HEK293 (cell line): ENCODE measurements around the gene CPA4.

Source experiments
- CTCF ChIA-PET: fragments of 350-600 bp; formaldehyde crosslinking; extraction: SDS; loops from one replicate; lab custom pipeline; 2021; ENCODE audit warnings: antibody characterized with exemption; lab: Yijun Ruan, JAX
- POLR2A ChIA-PET: fragments of 300-600 bp; formaldehyde crosslinking; extraction: SDS; loops from one replicate; lab custom pipeline; 2020; ENCODE audit warnings: antibody characterized with exemption, inconsistent platforms; lab: Yijun Ruan, JAX
- H3K27ac ChIP-seq: fragments of 200-500 bp; sonication (Bioruptor generic); 2 replicates; pipeline ENCODE4 v1.5.1; 2014; ENCODE audit warnings: low read depth, low read length, control low read depth, inconsistent platforms; ENCODE audit errors: extremely low read depth
- H3K36me3 ChIP-seq, 2 experiments: fragments of 200-500 bp in 1 of 2; sonication (Bioruptor generic) in 1 of 2; 1 replicate in 1 of 2; 2 replicates in 1 of 2; pipeline ENCODE4 v1.5.1; 2014 to 2017; ENCODE audit warnings: inconsistent platforms in 2 of 2, low read length in 2 of 2; ENCODE audit not compliant: control insufficient read depth in 2 of 2, insufficient read depth in 1 of 2
- H3K4me1 ChIP-seq: fragments of 200-500 bp; sonication (Bioruptor generic); 2 replicates; pipeline ENCODE4 v1.5.1; 2014; ENCODE audit warnings: mild to moderate bottlenecking, low read length, inconsistent platforms; ENCODE audit not compliant: control insufficient read depth, insufficient read depth
- H3K4me3 ChIP-seq: 2 replicates; pipeline ENCODE4 v1.5.1; 2011; ENCODE audit warnings: low read depth, mild to moderate bottlenecking, control low read depth, low read length, moderate library complexity
- H3K9me3 ChIP-seq: fragments of 200-500 bp; sonication (Bioruptor generic); 2 replicates; pipeline ENCODE4 v1.5.1; 2014; ENCODE audit warnings: low read depth, low read length, inconsistent platforms; ENCODE audit not compliant: control insufficient read depth, insufficient read depth
- GLI2 ChIP-seq: fragments of 450-650 bp; formaldehyde crosslinking; IDR thresholded peaks from 2 replicates; pipeline ENCODE4; 2017; ENCODE audit warnings: missing biosample characterization, missing genetic modification characterization, low read depth, borderline replicate concordance
- SP3 ChIP-seq: fragments of 450-650 bp; formaldehyde crosslinking; IDR thresholded peaks from 2 replicates; pipeline ENCODE4 v1.5.1; 2016; ENCODE audit warnings: missing biosample characterization, missing genetic modification characterization
- ZBTB8A ChIP-seq: fragments of 450-650 bp; formaldehyde crosslinking; IDR thresholded peaks from 2 replicates; pipeline ENCODE4 v1.5.1; 2016; ENCODE audit warnings: missing biosample characterization, missing genetic modification characterization
- ZNF112 ChIP-seq: fragments of 450-650 bp; formaldehyde crosslinking; IDR thresholded peaks from 2 replicates; pipeline ENCODE4 v1.5.0; 2017; ENCODE audit warnings: missing biosample characterization, missing genetic modification characterization
- ZNF133 ChIP-seq: fragments of 450-650 bp; formaldehyde crosslinking; IDR thresholded peaks from 2 replicates; pipeline ENCODE4 v1.5.1; 2016; ENCODE audit warnings: missing biosample characterization, missing genetic modification characterization
- ZNF184 ChIP-seq: fragments of 450-650 bp; IDR thresholded peaks from 2 replicates; pipeline ENCODE4 v1.5.1; 2018; ENCODE audit warnings: missing biosample characterization, mild to moderate bottlenecking, missing genetic modification characterization
- ZNF239 ChIP-seq: fragments of 450-650 bp; formaldehyde crosslinking; IDR thresholded peaks from 2 replicates; pipeline ENCODE4 v1.5.1; 2016; ENCODE audit warnings: missing biosample characterization, missing genetic modification characterization
- ZNF266 ChIP-seq: fragments of 450-650 bp; formaldehyde crosslinking; IDR thresholded peaks from 2 replicates; pipeline ENCODE4 v1.5.1; 2016; ENCODE audit warnings: missing biosample characterization, missing genetic modification characterization, low read depth
- ZNF292 ChIP-seq: fragments of 450-650 bp; formaldehyde crosslinking; IDR thresholded peaks from 2 replicates; pipeline ENCODE4 v1.5.1; 2016; ENCODE audit warnings: low read depth, missing biosample characterization, missing genetic modification characterization, borderline replicate concordance
- ZNF302 ChIP-seq: fragments of 450-650 bp; formaldehyde crosslinking; IDR thresholded peaks from 2 replicates; pipeline ENCODE4 v1.5.1; 2016; ENCODE audit warnings: missing biosample characterization, missing genetic modification characterization, low read depth
- ZNF391 ChIP-seq: fragments of 450-650 bp; formaldehyde crosslinking; IDR thresholded peaks from 2 replicates; pipeline ENCODE4 v1.5.1; 2016; ENCODE audit warnings: low read depth, missing biosample characterization, missing genetic modification characterization, borderline replicate concordance
- ZNF48 ChIP-seq: fragments of 450-650 bp; formaldehyde crosslinking; IDR thresholded peaks from 2 replicates; pipeline ENCODE4 v1.5.1; 2016; ENCODE audit warnings: missing biosample characterization, missing genetic modification characterization
- ZNF596 ChIP-seq: fragments of 450-650 bp; IDR thresholded peaks from 2 replicates; pipeline ENCODE4 v1.5.0; 2018; ENCODE audit warnings: missing biosample characterization, mild to moderate bottlenecking, missing genetic modification characterization, moderate library complexity
- ZNF677 ChIP-seq: fragments of 450-650 bp; IDR thresholded peaks from 2 replicates; pipeline ENCODE4 v1.5.0; 2018; ENCODE audit warnings: missing biosample characterization, mild to moderate bottlenecking, missing genetic modification characterization, moderate library complexity
- ZNF747 ChIP-seq: fragments of 450-650 bp; formaldehyde crosslinking; IDR thresholded peaks from 2 replicates; pipeline ENCODE4 v1.5.1; 2016; ENCODE audit warnings: missing biosample characterization, missing genetic modification characterization
- ZNF785 ChIP-seq: fragments of 450-650 bp; formaldehyde crosslinking; IDR thresholded peaks from 2 replicates; pipeline ENCODE4 v1.5.1; 2016; ENCODE audit warnings: missing biosample characterization, missing genetic modification characterization
- ZNF791 ChIP-seq: fragments of 450-650 bp; formaldehyde crosslinking; IDR thresholded peaks from 2 replicates; pipeline ENCODE4 v1.5.1; 2016; ENCODE audit warnings: missing biosample characterization, missing genetic modification characterization
- ZNF830 ChIP-seq: fragments of 450-650 bp; IDR thresholded peaks from 2 replicates; pipeline ENCODE4 v1.5.0; 2018; ENCODE audit warnings: missing biosample characterization, missing genetic modification characterization, low read depth, mild to moderate bottlenecking, moderate library complexity
- ZSCAN16 ChIP-seq: fragments of 450-650 bp; formaldehyde crosslinking; IDR thresholded peaks from 2 replicates; pipeline ENCODE4 v1.5.1; 2016; ENCODE audit warnings: missing biosample characterization, missing genetic modification characterization
- TF ChIP-seq, protein P1 (sequence below): fragments of 450-650 bp; formaldehyde crosslinking; IDR thresholded peaks from 2 replicates; pipeline ENCODE4 v1.5.1; 2016; ENCODE audit warnings: missing biosample characterization, missing genetic modification characterization
- TF ChIP-seq, protein P2 (sequence below): fragments of 450-650 bp; formaldehyde crosslinking; IDR thresholded peaks from 2 replicates; pipeline ENCODE4 v1.5.1; 2016; ENCODE audit warnings: missing biosample characterization, missing genetic modification characterization, borderline replicate concordance
- TF ChIP-seq, protein P3 (sequence below): fragments of 450-650 bp; formaldehyde crosslinking; IDR thresholded peaks from 2 replicates; pipeline ENCODE4 v1.5.1; 2016; ENCODE audit warnings: missing biosample characterization, missing genetic modification characterization

Gene CPA4

DNA sequence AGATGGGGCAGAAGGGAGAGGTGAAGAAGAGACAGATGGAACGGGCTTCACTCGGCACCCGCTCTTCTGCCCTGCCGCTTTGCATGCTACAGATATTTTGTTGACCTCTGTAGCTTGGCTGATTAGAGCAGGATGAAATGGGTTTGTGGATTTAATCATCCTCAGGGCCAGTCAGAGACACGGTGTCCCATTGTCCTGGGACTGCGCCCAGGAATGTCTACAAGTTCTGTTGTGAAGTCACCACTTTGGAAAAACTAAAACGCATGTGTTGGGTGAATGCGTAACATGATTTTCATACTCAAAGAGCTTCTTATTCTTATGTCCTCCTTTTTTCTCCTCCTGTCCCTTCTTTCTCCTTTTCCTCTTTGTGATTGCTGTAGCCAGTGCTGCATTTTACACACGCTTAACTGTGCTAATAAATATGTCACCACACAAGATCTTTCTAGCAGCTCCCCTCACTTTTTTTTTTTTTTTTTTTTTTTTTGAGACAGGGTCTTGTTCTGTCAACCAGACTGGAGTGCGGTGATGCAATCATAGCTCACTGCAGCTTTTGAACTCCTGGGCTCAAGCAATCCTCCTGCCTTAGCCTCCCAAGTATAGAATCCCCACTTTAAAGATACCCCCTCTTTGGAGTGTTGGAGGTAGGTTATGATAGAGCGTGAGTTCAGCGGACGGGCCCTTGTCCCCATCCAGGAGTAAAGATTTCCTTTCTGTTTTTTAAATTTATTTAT lies 3.4 kb downstream of the CPA4 start (continued):
- TF ChIP-seq, protein P1, sequence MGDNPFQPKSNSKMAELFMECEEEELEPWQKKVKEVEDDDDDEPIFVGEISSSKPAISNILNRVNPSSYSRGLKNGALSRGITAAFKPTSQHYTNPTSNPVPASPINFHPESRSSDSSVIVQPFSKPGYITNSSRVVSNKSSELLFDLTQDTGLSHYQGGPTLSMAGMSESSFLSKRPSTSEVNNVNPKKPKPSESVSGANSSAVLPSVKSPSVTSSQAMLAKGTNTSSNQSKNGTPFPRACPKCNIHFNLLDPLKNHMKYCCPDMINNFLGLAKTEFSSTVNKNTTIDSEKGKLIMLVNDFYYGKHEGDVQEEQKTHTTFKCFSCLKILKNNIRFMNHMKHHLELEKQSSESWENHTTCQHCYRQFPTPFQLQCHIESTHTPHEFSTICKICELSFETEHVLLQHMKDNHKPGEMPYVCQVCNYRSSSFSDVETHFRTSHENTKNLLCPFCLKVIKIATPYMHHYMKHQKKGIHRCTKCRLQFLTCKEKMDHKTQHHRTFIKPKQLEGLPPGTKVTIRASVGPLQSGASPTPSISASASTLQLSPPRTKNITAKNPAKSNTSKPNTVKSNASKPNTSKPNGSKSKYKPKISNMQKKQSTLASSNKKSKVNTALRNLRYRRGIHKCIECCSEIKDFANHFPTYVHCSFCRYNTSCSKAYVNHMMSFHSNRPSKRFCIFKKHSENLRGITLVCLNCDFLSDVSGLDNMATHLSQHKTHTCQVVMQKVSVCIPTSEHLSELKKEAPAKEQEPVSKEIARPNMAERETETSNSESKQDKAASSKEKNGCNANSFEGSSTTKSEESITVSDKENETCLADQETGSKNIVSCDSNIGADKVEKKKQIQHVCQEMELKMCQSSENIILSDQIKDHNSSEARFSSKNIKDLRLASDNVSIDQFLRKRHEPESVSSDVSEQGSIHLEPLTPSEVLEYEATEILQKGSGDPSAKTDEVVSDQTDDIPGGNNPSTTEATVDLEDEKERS (tag by site-specific recombination): no peak
- no peak for TF ChIP-seq ZNF785 (tag by site-specific recombination)
- no peak for TF ChIP-seq ZNF48 (tag by site-specific recombination)
- TF ChIP-seq ZBTB8A (tag by site-specific recombination): no peak
- TF ChIP-seq ZNF302: no peak
- TF ChIP-seq ZNF112 (tag by site-specific recombination): no peak
- TF ChIP-seq ZNF391 (tag by site-specific recombination): no peak

DNA sequence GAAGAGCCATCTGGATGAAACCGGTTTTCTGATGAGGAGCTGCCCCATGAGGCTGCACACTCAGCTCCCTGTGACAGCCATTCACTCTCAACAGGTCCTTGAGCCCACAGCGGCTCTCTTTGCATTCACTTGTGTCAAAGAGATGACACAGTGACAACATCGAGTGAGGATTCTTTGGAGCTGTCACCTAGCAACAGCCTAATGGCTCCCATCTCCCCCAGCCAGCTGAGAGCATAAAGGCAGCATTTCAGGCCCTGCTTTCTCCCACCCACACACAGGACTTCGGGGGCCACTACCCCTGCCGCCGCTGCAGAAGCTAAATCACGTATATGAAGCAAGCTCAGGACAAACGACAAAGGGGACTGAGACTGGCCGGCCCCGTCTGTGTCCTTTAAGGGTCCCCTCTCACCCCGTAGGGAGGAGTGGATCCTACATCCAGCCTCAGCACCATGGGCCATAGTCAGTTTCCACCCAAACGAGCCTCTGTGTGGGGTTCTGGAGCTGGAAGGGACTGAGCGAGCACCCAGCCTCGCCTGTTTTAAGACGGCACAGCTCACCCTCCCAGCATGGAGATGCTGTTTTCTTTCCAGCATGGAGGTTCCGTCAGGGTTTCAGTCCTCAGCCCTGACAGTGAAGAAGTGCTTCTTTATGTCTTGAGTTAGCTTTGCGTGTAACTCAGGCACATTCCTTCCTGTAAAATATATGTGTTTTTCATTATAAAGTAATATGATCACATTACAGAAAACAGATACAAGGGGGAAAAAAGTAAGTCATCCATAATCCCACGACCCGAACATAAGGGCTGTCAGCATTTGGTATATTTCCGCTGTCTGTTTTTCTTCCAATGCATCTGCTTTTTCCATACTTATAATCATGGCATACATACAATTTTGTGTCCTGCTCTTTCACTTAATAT lies 4.9 kb downstream of the CPA4 start:
- H3K27ac ChIP-seq: no peak overlapping the region
- ChIA-PET POLR2A (no interaction called here), CTCF (interaction anchor here (1.0 kb wide), 1 partner anchor 227 kb away, joined by 3 read pairs; no protein-coding TSS in a partner anchor)
- no peaks in the 10 kb centered on the region for H3K36me3 ChIP-seq
- TF ChIP-seq ZNF239 (tag by site-specific recombination) (no peak), ZNF596 (tag by site-specific recombination) (no peak), SP3 (no peak), ZNF302 (no peak), ZNF830 (tag by site-specific recombination) (no peak)
- H3K4me1 ChIP-seq: no peaks in the 10 kb centered on the region
- no peaks in the 10 kb centered on the region for H3K9me3 ChIP-seq
- H3K4me3 ChIP-seq: no peak overlapping the region

DNA sequence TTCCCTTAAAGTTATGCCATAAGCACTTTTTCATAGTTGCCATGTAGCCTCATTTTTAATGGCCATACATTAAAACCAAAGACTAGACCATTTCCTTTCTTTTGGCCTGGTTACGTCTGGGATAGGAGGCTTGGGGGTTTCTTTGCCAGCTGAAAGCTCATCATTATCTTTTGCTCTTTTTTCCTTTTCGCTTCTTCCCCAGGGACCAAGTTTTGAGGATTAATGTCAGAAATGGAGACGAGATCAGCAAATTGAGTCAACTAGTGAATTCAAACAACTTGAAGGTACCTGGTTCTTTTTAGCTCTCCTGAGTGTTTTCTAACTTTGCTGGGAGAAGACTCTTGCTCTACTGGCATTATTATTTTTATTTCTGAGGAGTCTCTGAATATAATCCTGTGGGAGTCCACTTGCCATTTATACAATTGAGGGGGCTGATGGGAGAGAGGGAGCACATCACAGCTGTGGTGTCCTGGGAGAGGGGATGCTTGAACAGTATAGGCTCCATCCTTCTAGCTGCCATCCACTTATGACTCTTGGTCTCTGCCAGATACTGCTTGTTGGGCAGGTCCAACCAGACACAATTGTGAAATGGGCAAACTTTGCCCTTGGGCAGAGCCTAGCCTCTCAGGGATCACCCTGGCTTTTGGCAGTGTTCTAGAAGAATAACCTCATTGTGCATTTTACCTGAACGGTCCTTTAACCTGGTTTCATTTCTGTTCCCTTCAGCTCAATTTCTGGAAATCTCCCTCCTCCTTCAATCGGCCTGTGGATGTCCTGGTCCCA lies 5.8 kb downstream of the CPA4 start:
- Histone ChIP-seq H3K27ac (no peak overlapping the region), H3K4me3 (no peak overlapping the region), H3K4me1 (no peaks in the 10 kb centered on the region), H3K9me3 (no peaks in the 10 kb centered on the region), H3K36me3 (no peaks in the 10 kb centered on the region)
- ChIA-PET CTCF (interaction anchor here (1.0 kb wide), 1 partner anchor 227 kb away, joined by 3 read pairs; no protein-coding TSS in a partner anchor), POLR2A (no interaction called here)
- TF ChIP-seq ZNF292 (tag by site-specific recombination) (no peak), ZNF133 (tag by site-specific recombination) (no peak), ZSCAN16 (no peak), ZNF677 (tag by site-specific recombination) (no peak), ZNF747 (no peak), ZNF791 (no peak), ZNF184 (tag by site-specific recombination) (no peak), ZNF266 (no peak), GLI2 (tag by site-specific recombination) (no peak)
- TF ChIP-seq, protein P2, sequence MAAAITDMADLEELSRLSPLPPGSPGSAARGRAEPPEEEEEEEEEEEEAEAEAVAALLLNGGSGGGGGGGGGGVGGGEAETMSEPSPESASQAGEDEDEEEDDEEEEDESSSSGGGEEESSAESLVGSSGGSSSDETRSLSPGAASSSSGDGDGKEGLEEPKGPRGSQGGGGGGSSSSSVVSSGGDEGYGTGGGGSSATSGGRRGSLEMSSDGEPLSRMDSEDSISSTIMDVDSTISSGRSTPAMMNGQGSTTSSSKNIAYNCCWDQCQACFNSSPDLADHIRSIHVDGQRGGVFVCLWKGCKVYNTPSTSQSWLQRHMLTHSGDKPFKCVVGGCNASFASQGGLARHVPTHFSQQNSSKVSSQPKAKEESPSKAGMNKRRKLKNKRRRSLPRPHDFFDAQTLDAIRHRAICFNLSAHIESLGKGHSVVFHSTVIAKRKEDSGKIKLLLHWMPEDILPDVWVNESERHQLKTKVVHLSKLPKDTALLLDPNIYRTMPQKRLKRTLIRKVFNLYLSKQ (tag by site-specific recombination): no peak
- TF ChIP-seq, protein P3, sequence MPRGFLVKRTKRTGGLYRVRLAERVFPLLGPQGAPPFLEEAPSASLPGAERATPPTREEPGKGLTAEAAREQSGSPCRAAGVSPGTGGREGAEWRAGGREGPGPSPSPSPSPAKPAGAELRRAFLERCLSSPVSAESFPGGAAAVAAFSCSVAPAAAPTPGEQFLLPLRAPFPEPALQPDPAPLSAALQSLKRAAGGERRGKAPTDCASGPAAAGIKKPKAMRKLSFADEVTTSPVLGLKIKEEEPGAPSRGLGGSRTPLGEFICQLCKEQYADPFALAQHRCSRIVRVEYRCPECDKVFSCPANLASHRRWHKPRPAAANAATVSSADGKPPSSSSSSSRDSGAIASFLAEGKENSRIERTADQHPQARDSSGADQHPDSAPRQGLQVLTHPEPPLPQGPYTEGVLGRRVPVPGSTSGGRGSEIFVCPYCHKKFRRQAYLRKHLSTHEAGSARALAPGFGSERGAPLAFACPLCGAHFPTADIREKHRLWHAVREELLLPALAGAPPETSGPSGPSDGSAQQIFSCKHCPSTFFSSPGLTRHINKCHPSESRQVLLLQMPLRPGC: no peak
